Muscle of arm (tissue), 12 donors: ENCODE measurements around the gene SDC1. TPM values are rescaled to one million over a fixed set of nuclear protein-coding genes. Genes with fewer than 3 reads are reported as not detected.
A peak's percentile ranks its signal among the peaks of the same experiment; 100 is the strongest.

Source experiments
- DNase-seq: peaks from one replicate; pipeline ENCODE4 v3.0.0-alpha.2; 2013
- polyA plus RNA-seq, 12 donors: library from polyadenylated mRNA; unstranded; fragments of 120-200 nt; gene quantifications; one replicate each; pipeline ENCODE4 v1.2.1, GENCODE V29; 2013; ENCODE audit not compliant: insufficient read length in 12 of 12

The SDC1 gene
- polyA plus RNA-seq, 12 donors, result 3.3 to 127 (median 10.2) TPM; not detected in 1

GRCh38 chr2:20229322-20230113, 4.6 kb upstream of the SDC1 start:
- peak; percentile 40 for DNase-seq

DNA sequence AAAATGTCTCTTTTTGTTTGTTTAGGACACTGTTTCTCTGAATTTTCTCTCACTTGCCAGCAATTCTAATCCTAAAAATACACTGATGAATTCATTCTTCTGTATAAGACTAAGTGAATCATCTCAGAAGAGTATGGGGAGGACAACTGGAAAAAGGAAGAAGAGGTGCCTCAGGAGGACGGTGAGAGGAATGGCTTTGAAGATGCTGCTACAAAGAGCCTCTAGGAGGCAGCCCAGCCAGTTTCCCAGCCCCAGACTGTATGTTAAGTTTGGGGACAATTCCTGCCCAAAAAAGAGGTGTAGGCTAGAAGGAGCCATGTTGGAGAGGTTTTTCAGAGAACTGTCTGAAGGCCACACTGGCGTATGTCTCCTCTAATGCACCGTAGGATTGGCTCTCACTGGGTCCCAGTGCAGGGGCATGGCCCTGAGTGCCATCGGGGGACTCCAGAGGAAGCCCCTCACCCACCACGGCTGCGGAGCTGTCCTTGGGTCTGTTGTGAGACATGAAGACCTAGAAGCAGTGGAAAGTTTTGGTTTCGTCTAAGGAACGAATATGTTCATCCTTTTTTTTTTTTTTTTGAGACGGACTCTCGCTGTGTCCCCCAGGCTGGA, 3.1 kb upstream of the SDC1 start:
- no peak for DNase-seq

- DNase-seq, result no peak
These were observed 1.2 kb upstream of the SDC1 start for GRCh38 chr2:20226152-20226545.

- peak; percentile 64 for DNase-seq
These were observed 593 bp upstream of the SDC1 start for GRCh38 chr2:20225294-20226151.

DNA sequence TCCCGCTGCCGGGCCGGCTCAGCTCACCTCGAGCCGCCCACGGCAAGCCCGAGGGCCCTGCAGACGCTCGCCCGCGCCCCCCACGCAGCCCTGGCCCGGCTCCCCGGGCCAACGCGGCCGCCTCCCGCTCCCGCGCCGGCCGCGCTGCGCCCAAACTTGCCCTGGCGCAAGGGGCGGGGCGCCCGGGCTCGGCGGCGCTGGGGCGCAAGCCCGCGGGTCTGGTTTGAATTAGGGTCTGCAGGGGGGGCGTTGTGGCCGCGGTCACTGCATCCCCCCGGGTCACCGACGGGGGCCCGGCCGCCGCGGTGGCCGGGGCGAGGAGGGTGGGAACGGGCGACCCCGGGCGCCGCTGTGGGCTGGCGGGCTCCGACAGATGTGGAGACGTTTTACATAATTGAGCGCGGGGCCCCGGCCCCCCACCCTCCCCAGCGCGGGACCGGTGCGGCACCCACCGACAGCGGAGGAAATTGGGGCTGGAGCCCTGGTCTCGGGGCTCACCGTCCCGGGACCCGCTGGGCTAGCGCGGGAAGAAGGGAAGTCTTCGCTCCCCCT, 690 bp downstream of the SDC1 start:
- peak; percentile 14 for DNase-seq

DNA sequence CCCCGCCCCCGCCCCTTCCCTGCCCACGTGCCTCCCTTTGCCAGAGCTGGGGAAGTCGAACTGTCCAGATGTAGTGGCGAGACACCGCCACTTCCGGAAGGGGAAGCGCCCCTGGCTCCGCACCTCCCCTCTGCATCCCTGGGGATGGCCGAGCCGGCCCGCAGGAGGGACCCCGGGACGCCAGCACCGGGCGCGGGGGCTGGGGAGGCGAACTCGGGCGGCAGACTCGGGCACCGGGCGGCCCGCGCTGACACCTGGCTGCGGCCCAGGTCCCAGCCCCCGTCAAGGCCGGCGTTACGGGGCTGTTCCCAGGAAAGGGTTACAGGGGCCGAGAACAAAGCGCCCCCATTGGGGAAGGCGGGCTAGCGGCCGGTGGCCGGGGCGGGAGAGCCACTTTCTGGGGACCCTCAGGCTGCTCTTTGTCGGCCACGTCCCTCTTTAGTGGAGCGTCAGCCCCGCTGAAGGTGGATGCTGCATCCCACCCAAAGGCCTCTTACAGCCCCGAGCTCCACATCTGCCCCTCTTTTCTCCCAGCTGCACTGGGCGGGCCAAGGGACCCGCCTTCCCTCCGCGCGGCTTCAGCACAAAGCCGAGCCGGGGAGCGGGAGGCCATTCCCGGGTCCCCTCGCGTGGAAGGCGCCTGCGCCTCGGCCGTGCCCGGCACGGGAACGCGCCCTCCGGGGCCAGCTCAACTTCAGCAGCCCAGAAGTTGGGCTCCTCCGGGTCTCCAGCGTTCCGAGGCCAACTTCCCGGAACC, 1.3 kb downstream of the SDC1 start:
- DNase-seq, result peak; percentile 45

GRCh38 chr2:20222769-20223406, 2.0 kb downstream of the SDC1 start:
- no peak for DNase-seq

DNA sequence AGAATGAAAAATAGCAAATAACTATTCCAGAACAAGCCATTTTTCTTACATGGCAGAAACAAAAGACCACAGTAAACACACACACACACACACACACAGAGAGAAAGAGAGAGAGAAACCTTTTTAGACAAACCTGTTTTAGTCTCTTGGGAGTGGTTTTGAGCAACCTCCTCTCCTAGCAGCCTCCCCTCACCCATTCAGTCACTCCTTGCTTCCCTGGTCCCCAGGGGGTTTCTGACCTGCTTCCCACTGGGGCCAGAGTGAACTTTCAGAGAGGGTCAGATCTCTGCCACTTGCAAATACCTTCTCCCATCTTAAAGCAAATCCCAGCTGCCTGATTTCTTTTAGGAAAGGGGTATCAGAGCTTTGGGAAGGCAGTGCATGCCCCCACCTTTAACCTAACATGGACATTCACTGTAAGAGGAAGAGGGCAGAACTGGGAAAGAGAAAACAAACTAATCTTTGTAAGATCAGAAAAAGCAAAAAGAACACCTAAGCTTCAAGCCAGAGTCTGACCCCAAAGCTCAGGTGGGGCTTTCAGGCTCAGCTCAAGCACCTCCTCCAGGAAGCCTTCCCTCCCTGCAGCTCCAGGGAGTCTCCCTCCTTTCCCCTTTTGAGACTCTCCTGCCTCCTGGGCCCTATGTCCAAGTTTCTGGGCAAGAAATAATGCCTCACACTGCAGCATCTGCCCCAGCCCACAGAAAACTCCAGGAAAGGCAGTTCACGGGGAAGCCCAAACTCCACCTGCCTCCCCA, 2.7 kb downstream of the SDC1 start:
- DNase-seq, result no peak

- DNase-seq, result no peak
These were observed 3.4 kb downstream of the SDC1 start for GRCh38 chr2:20221555-20221973.

- DNase-seq, result no peak
These were observed 4.0 kb downstream of the SDC1 start for GRCh38 chr2:20220806-20221554.

- DNase-seq, result no peak
These were observed 5.1 kb downstream of the SDC1 start for GRCh38 chr2:20219763-20220380.

- DNase-seq, result no peak
These were observed 6.3 kb downstream of the SDC1 start for GRCh38 chr2:20218331-20219320.

DNA sequence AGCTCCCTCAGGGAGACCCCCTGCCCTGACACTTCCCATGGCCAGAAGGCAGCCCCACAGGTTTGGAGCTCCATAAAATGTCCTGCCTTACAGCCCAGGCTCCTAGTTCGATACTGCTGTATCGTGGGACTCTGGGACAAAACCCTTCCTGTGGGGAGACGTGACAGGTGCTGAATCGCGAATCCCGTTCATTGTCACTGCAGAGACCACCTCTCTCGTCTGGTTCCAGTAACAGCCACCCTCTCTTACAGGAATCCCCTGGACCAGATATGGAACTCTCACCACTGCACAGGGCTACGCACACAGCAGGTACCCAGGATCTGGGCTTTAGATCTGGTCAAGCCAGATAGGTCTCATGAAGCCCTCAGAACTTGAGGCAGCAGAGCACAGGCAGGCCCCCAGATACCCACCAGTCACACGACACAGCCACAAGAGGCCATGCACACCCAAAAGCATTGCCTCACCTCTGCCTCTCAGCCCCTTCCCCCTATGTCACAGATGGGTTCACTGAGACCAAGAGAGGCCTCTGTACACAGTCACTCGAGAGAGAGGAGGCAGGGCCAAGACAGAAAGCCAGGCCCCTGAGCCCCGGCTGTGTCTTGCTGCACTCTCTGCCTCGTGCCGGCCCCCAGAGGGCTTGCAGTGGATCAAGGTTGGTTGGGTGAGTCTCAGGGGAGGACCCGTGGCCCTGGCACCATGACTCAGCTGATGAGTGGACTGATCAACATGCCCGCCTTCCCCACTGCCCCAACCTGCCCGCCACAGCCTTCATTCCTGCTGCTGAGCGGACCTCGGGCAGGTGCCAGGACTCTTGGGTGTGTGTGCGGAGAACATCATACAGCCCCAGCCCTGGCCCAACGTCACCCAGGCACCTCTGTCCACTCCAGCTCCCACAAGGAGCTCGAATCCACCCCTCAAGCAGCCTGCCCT, 7.6 kb downstream of the SDC1 start:
- no peak for DNase-seq

DNA sequence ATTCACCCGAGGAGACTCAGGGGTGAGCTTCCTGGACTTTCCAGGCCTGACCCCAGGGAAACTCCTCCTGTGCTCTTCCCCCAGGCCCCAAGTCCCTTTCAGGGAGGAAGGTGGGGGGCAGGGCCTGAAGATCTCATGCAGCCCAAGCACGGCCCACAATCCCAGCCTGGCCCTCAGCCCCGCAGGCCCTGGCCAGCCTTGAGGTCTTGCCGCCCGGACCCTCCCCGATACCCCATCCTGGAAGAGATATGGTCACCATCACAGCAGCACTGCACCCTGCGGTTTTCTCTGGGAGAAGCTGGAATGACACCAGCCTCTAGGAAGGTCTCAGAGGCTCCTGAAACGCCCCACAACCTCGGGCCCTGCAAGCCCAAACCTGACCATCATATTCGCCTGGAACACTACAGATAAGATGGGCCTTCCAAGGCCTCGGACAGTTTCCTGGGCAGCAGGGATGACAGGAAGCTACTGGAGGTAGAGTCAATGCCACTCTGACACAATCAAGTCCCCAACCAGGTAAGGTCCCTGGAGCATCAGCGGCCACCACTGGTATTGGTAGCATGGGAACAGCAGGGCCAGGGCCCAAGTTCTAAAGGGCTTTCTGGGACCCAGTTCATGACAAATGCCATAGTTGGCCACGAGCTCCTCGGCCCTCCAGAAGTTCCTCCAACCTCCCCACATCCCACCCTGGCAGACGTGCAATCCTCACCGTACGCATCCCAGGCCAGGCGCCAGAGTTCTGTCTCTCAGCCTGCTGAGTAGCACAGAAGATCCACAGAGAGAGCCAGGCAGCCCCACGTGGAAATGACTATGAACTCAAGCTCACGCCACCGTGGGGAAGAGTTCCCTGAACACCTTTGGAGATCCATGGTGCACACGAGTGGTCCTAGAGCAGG, 8.6 kb downstream of the SDC1 start:
- DNase-seq, result no peak
